BLaER1 (cell line): ENCODE results near the gene ZNF597.
A peak's percentile ranks its signal among the peaks of the same experiment; 100 is the strongest.

ENCODE experiments used
- H3K27ac ChIP-seq: shearing (Covaris generic); formaldehyde crosslinking; 2 replicates; pipeline ENCODE4 v1.8.1; 2022
- H3K27me3 ChIP-seq: shearing (Covaris generic); formaldehyde crosslinking; 2 replicates; pipeline ENCODE4 v1.8.1; 2022
- H3K36me3 ChIP-seq: shearing (Covaris generic); formaldehyde crosslinking; 2 replicates; pipeline ENCODE4 v1.8.1; 2022
- H3K4me1 ChIP-seq: shearing (Covaris generic); formaldehyde crosslinking; 2 replicates; pipeline ENCODE4 v1.8.1; 2022
- H3K4me2 ChIP-seq: shearing (Covaris generic); formaldehyde crosslinking; 2 replicates; pipeline ENCODE4 v1.8.1; 2022
- H3K4me3 ChIP-seq: shearing (Covaris generic); formaldehyde crosslinking; 2 replicates; pipeline ENCODE4 v1.8.1; 2022
- H3K9ac ChIP-seq: shearing (Covaris generic); formaldehyde crosslinking; 2 replicates; pipeline ENCODE4 v1.8.1; 2022
- H3K9me3 ChIP-seq: shearing (Covaris generic); formaldehyde crosslinking; 2 replicates; pipeline ENCODE4 v1.8.1; 2022
- H4K20me1 ChIP-seq: shearing (Covaris generic); formaldehyde crosslinking; 2 replicates; pipeline ENCODE4 v1.8.1; 2022
- Cebpa-rat ChIP-seq: shearing (Covaris generic); IDR thresholded peaks from 2 replicates; pipeline ENCODE4 v1.8.1; 2022

Gene ZNF597

GRCh38 chr16:3443108-3444031, at the start of gene ZNF597, which contains the start of gene NAA60:
TSS of gene ZNF597 (minus strand) at chr16:3443504. CDS start at chr16:3443153, 351 bp downstream.
TSS of gene NAA60 (plus strand) at chr16:3443680. CDS start at chr16:3476228, 32,548 bp downstream.
- H3K9ac ChIP-seq = peak within 1 kb of the TSS; percentile 81
- no peaks in the 10 kb centered on the region for H4K20me1 ChIP-seq
- peaks cover 53% of the 10 kb centered on the region for H3K36me3 ChIP-seq
- H3K27ac ChIP-seq = peak within 1 kb of the TSS; percentile 76
- H3K4me2 ChIP-seq = peak within 1 kb of the TSS; percentile 65
- peaks cover 79% of the 10 kb centered on the region for H3K9me3 ChIP-seq
- H3K4me1 ChIP-seq = 0 out of 2 replicates have a peak, but pooled peaks cover 13% of the 10 kb centered on the region
- TF ChIP-seq Cebpa-rat = no peak
- H3K4me3 ChIP-seq = peak within 1 kb of the TSS; percentile 75
- no peaks in the 10 kb centered on the region for H3K27me3 ChIP-seq

GRCh38 chr16:3492356-3492755, 49.1 kb upstream of the ZNF597 start:
- H4K20me1 ChIP-seq = no peaks in the 10 kb centered on the region
- H3K4me2 ChIP-seq = no peak overlapping the region
- no peak overlapping the region for H3K4me3 ChIP-seq
- no peak for TF ChIP-seq Cebpa-rat
- peaks cover 8% of the 10 kb centered on the region for H3K36me3 ChIP-seq
- H3K27ac ChIP-seq = no peak overlapping the region
- H3K27me3 ChIP-seq = no peaks in the 10 kb centered on the region
- H3K9ac ChIP-seq = no peak overlapping the region
- no peaks in the 10 kb centered on the region for H3K9me3 ChIP-seq
- H3K4me1 ChIP-seq = peaks cover 28% of the 10 kb centered on the region

- Histone ChIP-seq H3K4me3 (no peak overlapping the region), H3K4me2 (0 out of 2 replicates have a peak overlapping the region, but pooled peaks have one; percentile 13), H3K9me3 (no peaks in the 10 kb centered on the region), H4K20me1 (0 out of 2 replicates have a peak, but pooled peaks cover 4% of the 10 kb centered on the region), H3K36me3 (peaks cover 21% of the 10 kb centered on the region), H3K27ac (no peak overlapping the region), H3K9ac (no peak overlapping the region), H3K4me1 (peaks cover 28% of the 10 kb centered on the region), H3K27me3 (no peaks in the 10 kb centered on the region)
- TF ChIP-seq Cebpa-rat = no peak
These were observed 47.8 kb upstream of the ZNF597 start for GRCh38 chr16:3490911-3491629.

GRCh38 chr16:3488801-3489200, 45.5 kb upstream of the ZNF597 start:
- Histone ChIP-seq H3K4me3 (no peak overlapping the region), H3K27ac (no peak overlapping the region), H3K36me3 (peaks cover 44% of the 10 kb centered on the region), H3K27me3 (no peaks in the 10 kb centered on the region), H3K9ac (no peak overlapping the region), H4K20me1 (peaks cover 26% of the 10 kb centered on the region; the same call in 1 of the 2 replicates), H3K4me2 (no peak overlapping the region), H3K9me3 (no peaks in the 10 kb centered on the region), H3K4me1 (peaks cover 28% of the 10 kb centered on the region)
- no peak for TF ChIP-seq Cebpa-rat

GRCh38 chr16:3487521-3488410, 44.5 kb upstream of the ZNF597 start:
- H3K4me1 ChIP-seq = peaks cover 28% of the 10 kb centered on the region
- H4K20me1 ChIP-seq = peaks cover 29% of the 10 kb centered on the region; the same call in 1 of the 2 replicates
- peak overlapping the region; percentile 56; the same call in 1 of the 2 replicates for H3K27ac ChIP-seq
- H3K36me3 ChIP-seq = peaks cover 54% of the 10 kb centered on the region
- H3K9me3 ChIP-seq = no peaks in the 10 kb centered on the region
- TF ChIP-seq Cebpa-rat = no peak
- no peak overlapping the region for H3K9ac ChIP-seq
- H3K4me2 ChIP-seq = peak overlapping the region; percentile 30; the same call in 1 of the 2 replicates
- H3K27me3 ChIP-seq = no peaks in the 10 kb centered on the region
- no peak overlapping the region for H3K4me3 ChIP-seq

- Histone ChIP-seq H3K4me3 (no peak overlapping the region), H3K9me3 (no peaks in the 10 kb centered on the region), H3K9ac (no peak overlapping the region), H3K4me2 (no peak overlapping the region), H3K27ac (no peak overlapping the region), H3K36me3 (peaks cover 65% of the 10 kb centered on the region), H3K27me3 (no peaks in the 10 kb centered on the region), H4K20me1 (peaks cover 35% of the 10 kb centered on the region), H3K4me1 (peaks cover 23% of the 10 kb centered on the region)
- no peak for TF ChIP-seq Cebpa-rat
These were observed 43.4 kb upstream of the ZNF597 start for GRCh38 chr16:3486506-3487215.

- TF ChIP-seq Cebpa-rat = no peak
- Histone ChIP-seq H3K4me3 (no peak overlapping the region), H3K36me3 (peaks cover 72% of the 10 kb centered on the region), H3K9me3 (no peaks in the 10 kb centered on the region), H4K20me1 (peaks cover 42% of the 10 kb centered on the region), H3K27ac (no peak overlapping the region), H3K4me1 (peaks cover 16% of the 10 kb centered on the region), H3K4me2 (no peak overlapping the region), H3K27me3 (no peaks in the 10 kb centered on the region), H3K9ac (no peak overlapping the region)
These were observed 42.7 kb upstream of the ZNF597 start for GRCh38 chr16:3485821-3486505.

GRCh38 chr16:3485097-3485745, 41.9 kb upstream of the ZNF597 start:
- Histone ChIP-seq H3K4me3 (no peak overlapping the region), H4K20me1 (peaks cover 50% of the 10 kb centered on the region), H3K9me3 (no peaks in the 10 kb centered on the region), H3K27ac (no peak overlapping the region), H3K27me3 (no peaks in the 10 kb centered on the region), H3K4me2 (no peak overlapping the region), H3K36me3 (peaks cover 80% of the 10 kb centered on the region), H3K4me1 (peaks cover 10% of the 10 kb centered on the region), H3K9ac (no peak overlapping the region)
- no peak for TF ChIP-seq Cebpa-rat
